Inferior parietal cortex (tissue), 1 donor: ENCODE results near the gene TWSG1.
"Not testable (repeated sequence)": the region's sequence is repeated elsewhere in the genome, so short reads cannot be mapped to it uniquely, and the experiment has no call there.

ENCODE experiments used
- DNase-seq: peaks from one replicate; pipeline ENCODE4 v3.0.0-alpha.2; 2016; ENCODE audit errors: extremely low spot score

The TWSG1 gene

DNA sequence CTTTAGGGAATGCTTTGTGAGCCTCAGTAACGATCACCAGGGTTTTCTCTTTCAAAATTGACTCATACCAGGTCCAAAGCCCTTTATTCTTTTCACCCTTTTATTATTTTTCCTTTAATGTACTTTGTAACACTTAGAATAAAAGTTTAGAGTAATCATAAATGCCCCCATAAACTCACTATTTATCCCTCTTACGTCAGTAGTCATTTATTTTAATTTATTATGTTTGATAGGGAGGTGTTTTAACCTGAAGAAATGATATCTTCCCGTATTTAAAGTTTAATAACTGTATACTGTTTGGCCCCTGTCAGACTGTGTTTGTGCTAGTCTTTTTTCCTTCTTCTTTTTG, 1.1 kb downstream of the TWSG1 start:
- no peak for DNase-seq

DNA sequence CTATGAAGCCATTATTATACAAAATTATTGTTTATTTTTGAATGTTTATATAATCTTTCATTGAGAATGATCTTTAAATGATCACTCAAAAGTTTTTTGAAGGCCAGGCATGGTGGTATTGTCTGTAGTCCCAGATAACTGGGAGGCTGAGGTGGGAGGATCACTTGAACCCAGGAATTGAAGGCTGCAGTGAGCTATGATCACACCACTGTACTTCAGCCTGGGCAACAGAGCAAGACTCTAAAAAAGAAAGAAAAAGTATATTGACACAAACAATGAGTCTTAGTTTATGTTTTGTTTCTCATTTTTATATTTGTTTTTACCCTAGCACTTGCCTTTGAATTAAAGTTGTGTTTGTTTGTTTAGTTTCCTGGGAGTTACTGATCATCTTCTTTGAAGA, 2.3 kb downstream of the TWSG1 start:
- no peak for DNase-seq

DNA sequence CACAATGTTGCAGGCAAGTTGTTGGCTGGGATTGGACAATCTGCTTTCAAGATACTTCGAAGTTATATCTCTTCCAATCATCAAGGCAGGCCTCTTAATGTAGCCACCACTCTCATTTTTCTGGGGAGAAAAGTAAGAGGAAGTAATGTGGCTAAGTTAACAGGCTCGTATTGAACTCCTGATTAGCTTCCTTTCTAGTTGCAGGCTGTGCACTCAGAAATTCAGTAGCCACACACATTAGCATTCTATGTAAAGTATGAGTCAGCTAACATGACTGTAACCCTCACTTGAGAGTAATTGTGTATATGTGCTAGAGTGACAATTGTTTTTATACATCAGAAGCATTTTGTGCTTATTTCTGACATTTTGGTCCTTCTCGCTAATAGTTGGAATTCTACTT, 3.3 kb downstream of the TWSG1 start:
- peak; percentile 9 for DNase-seq

DNA sequence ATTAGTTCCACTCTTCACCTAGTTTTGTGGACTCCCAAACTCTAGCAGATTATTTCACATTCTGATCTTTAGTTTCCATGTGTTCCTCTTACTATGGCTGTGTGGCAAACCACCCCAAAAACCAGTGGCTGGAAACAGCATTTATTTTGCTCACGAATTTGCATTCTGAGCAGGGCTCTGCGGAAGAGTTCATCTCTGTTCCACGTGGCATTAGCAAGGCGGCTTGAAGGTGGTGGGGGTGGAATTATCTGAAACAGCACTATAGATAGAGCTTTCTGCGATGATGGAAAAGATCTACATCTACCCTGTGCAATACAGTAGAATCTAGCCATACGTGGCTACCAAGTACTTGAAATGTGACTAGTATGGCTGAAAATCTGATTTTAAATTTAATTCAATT, 5.9 kb downstream of the TWSG1 start:
- no peak for DNase-seq

DNA sequence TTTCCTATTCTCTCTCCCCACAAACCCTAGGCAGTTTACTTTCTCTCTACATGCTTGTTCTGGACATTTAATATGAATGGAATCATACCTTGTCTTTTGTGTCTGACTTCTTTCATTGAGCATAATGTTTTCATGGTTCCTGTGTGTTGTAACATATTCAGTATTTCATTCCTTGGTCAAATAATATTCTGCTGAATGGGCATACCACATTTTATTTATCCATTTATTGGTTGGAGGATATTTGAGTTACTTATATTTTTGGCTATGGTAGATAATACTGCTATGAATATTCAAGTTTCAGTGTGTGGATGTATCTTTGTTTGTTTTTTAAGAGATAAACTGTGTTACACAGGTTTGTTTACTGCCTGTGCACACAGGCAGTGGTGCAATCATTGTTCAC, 9.0 kb downstream of the TWSG1 start:
- DNase-seq, result no peak

DNA sequence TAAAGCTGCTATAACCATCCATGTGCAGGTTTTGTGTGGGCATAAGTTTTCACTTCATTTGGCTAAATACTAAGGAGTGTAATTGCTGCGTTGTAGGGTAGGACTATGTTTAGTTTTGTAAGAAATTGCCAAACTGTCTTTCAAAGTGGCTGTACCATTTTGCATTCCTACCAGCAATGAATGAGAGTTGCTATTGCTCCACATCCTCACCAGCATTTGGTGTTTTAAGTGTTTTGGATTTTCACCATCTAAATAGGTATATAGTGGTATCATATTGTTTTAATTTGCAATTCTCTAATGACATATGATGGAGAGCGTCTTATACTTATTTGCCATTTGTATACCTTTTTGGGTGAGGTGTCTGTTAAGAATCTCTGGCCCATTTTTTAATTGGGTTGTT, 12.2 kb downstream of the TWSG1 start:
- DNase-seq, result no peak

DNA sequence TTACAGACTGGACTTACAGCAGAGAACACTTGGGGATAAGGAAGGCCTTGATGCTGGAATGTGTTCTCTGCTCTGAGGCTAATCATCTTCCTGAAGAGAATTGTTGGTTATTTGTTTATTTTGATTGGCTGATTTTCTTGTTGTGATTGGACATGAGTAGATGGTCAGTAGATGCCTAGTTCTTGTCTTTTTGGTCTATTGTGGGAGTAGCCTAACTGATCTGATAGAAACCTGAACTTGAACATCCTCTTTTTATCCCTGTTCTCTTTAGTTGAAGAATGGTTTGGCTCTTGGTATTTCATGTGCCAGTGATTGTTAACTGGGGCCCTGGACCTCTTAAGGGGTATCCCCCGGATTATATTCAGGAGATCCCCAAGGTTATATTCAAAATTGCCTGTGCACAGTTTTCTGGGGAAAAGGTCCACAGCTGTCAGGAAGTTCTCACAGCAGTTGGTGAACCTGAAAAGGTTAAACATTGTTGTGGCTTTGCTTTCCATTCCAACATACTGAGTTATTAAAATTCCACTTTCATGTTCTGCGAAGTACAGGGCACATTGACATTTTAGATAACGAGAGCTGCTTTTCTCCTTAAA, 13.6 kb downstream of the TWSG1 start:
- no peak for DNase-seq

DNA sequence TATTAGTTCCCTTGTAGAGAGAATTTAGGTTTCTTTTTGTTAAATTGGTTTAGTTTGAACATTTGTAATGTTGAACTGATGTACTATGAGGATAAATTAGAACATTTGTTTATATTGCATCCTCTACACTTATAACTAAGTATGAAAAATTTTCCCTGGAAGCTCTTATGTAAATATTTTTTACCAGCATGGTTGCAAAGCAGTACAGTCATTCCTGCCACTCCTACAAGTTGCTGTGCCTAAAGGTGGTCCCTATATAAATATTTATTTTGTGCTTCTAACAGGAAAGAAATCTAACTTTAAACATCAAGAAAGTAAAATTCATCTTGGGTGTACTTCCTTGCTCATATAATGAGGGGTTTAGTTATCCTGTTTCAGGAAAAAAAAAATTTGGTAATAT, 14.2 kb downstream of the TWSG1 start:
- DNase-seq, result no peak

DNA sequence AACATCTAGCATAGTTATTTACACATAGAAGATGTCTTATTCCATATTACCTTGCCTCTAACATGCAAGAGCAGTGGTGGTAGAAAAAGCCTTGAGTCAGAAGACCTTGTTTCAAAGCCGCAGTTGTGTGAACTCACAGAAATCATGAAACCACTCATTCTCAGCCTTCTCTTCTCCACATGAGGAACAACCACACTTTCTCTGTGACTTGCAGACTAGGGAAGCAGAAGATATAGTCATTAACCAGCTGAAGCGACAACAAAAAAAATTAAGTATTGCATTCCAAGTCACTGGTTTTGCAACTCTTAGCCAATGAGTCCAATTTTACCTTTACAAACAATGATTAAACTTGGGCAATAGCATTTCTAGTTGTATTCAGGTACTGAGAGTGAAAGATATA, 19.0 kb downstream of the TWSG1 start:
- no peak for DNase-seq

DNA sequence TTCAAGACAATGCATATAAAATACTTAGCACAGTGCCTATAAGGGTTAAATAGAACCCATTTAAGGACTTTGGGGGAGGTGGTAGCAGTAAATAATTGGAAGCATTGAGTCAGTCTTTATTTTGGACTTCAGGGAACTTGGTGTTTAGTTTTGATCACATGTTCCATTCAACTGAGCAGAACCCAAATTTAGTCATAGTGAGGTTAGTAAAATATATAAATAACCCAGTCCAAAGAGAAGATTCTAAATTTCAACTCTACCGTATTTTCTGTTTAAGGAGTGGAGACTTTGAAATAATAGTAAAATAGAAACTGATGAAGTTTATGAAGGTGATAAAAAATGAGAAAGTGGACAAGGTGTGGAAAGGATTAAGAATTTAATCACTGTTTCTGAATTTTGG, 19.7 kb downstream of the TWSG1 start:
- DNase-seq, result no peak

DNA sequence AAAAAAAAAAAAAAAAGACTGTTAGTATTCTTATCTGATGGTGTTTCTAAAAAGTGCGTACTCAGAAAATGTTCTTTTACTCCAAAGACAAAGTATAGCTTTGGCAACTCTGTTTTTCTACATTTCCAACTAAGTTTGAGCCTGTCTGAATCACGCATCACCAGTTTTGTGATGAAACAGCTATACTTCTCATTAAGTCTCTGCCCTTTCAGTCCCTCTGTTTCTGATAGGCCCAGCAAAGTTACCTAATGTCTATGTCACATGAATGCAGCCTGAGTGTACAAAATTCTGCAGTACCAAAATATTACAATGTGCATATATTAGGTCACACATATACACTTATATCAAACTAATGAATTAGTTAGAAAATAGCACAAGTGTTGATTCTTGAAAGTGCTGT, 22.4 kb downstream of the TWSG1 start:
- no peak for DNase-seq

DNA sequence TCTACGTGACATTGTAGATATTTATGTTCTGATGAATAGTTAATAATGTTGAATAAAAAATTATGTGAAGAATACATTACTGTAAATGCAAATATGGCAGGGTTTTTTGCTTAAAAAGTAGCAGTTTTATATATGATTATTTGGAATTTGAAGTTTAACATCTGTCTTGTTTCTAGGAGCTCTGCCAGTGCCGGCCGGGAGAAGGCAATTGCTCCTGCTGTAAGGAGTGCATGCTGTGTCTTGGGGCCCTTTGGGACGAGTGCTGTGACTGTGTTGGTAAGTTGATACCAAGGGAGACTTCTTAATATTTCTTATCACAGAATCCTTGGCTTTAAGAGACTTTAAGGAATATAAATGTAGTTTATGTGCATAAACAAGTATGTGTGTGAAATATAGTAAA, 25.2 kb downstream of the TWSG1 start:
- no peak for DNase-seq

DNA sequence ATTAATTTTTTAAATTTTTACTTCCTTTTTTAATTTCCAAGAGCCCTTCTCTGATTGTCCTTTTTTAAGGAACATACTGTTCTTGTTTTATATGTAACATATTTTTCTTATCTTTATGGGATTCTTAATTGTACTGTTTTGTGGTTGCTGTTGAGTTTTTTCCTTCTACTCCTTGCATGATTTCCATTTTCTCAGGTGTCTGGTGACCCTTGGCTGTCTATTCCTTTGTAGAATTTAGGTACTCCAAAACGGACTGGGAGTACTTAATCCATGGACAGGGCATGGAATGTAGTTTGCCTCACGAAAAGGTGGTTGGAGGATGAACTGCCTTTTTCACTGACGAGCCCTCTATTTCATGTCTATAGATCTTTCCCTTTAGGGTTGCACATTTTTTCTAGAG, 26.6 kb downstream of the TWSG1 start:
- no peak for DNase-seq

DNA sequence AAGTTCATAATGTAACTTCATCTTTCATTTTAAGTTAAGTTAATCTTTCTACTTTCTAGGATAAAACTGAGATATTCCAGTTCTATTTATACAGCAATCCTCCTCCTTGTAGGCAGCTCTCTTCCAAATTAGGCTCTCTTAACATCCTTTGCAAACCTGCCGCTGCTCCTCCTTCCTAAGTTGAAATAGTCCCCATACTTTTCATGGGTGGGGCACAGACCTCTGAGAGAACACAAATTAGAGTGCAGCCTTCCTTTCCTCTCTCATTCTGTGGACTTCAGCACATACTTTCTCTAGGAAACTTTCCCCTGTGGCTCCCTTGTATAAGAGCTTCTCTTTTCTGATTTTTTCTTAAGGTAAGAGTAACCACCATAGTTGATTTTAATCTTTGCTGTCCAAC, 28.3 kb downstream of the TWSG1 start:
- DNase-seq, result no peak

DNA sequence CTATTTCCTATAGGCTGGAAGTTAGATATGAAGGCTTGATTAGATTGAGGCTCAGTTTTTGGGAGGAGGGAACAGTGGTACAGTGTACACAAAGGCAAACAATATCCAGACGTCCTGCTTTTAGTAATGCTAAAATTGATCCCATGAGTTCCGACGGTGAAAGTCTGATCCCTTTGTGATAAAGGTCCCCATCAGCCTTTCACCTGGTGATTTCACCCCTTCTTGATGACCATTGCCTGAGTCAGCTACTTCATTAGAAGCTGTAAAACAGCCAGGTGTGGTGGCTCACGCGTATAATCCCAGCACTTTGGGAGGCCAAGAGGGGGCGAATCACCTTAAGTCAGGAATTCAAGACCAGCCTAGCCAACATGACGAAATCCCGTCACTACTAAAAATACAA, 29.7 kb downstream of the TWSG1 start:
- DNase-seq, result no peak

DNA sequence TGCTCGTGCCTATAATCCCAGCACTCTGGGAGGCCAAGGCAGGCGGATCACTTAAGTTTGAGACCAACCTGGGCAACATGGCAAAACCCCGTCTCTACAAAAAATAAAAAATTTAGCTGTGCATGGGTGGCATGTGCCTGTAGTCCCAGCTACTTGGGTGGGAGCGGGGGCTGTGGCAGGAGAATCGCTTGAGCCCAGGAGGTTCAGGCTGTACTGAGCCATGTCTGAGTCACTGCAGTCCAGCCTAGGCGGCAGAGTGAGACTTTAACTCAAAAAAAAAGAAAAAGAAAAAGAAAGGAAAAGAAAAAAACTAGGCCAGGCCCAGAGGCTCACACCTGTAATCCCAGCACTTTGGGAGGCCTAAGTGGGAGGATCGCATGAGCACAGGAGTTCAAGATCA, 30.8 kb downstream of the TWSG1 start:
- no peak for DNase-seq

DNA sequence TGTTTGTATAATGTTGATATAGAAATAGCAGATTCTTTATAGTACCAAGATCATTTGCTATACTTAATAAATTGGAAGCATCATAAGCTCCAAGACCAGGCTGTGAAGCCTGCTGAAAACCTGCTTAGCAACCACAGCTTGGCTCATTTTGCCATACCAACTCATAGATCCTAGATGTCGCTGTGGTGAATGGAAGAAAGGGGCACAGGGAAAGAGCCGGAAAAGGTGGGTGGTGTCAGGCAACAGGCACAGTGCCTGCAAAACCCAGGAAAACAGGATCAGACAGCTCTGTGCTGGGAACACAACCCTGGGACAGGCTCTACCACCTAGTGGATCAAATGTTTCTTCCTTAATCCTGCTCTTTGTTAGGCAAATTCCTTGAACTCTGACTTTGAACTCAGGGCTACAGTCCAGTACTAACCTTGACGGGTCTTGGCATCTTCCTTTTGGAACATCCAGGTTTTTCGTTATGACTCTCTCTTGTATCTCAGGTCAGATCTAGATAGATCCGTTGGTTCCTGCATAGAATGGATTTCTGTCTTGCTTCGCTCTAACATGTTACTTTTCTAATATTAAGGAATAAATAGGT, 31.6 kb downstream of the TWSG1 start:
- peak; percentile 40 for DNase-seq

DNA sequence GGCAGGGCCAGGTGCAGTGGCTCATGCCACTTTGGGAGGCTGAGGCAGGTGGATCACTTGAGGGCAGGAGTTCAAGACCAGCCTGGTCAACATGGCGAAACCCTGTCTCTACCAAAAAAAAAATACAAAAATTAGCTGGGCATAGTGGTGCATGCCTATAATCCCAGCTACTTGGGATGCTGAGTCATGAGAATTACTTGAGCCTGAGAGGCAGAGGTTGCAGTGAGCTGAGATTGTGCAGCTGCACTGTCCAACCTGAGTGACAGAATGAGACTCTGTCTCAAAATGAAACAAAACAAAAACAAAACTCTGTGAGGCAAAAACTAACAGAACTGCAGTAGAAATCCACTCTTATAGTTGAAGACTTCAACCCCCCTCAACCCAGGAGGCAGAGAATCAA, 38.7 kb downstream of the TWSG1 start:
- not testable (repeated sequence) for DNase-seq

DNA sequence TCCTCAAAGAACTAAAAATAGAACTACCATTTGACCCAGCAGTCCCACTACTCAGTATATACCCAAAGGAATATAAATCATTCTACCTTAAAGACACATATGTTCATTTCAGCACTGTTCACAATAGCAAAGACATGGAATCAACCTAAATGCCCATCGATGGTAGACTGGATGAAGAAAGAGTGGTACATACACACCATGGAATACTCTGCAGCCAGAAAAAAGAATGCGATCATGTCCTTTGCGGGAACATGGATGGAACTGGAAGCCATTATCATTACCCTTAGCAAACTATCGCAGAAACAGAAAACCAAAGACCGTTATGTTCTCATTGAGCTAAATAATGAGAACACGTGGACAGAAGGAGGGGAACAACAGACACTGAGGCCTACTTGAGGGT, 44.5 kb downstream of the TWSG1 start:
- DNase-seq, result no peak

DNA sequence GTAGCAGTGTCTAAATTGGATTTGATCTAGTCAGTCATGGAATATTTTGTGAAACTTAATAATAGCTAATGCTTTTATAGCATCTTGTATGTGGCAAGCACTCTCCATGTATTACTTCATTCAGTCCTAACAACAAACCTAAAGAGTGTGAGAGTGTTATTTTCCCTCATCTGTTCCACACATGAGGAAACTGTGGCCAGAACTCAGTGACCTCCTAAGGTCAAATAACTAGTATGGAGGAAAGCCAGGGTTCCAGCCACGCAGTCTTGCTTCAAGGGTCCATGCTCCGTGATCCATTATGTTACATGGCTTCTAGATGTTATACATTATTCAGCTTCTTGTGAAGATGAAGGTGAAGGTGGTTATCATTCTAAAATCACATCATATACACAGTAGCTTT, 45.5 kb downstream of the TWSG1 start:
- DNase-seq, result no peak

DNA sequence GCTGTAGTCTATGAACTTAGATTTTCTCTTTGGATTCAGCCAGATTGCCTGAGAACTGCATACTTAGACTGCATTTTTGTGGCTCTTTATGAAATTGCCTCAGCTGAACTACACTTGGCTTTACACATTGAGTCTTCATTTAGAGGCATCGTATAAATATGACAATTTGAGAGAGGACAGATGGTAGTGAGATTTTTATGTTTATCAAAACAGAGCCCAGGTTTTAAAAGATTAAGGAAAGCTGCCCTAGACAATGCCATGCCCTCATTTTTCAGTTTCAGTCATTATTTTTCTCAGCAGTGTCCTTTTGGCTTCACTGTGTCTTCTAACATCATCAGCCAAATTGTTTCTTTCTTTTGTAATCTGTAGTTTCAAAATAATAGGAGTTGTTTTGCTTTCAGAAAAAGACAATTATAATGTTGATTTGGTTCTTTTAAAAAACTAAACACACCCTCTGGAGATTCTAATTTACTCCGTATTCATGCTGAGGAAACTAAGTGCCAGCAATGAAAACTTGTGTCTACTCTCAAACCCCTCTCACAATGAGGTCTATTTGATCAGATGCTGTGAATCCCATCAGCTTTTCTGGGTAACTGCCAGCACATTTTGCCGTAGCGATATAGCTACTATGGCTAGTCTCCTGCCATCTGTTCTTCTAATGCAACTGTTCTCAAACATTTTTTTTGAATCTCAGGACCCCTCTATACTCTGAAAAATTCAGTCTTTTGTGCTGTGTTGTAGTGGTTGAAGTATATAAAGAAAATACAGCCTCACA, 46.2 kb downstream of the TWSG1 start:
- no peak for DNase-seq

DNA sequence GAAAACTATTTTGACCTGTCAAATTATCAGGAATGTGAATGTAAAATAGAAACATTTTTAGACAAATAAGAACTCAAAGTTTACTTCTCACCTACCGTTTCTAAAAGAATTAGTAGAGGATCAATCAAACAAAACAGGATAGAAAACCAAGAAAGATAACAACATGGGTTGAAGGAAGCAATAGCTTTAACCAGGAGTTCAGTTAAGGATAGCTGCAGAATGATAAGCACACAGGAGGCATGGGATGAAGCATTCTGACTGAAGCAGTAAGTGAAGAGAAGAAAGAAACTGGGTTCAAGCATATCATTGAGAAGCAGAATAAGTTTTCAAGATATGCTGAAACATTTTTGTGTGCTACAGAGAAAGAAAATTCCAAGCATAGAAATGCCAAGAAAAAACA, 52.3 kb downstream of the TWSG1 start:
- no peak for DNase-seq

DNA sequence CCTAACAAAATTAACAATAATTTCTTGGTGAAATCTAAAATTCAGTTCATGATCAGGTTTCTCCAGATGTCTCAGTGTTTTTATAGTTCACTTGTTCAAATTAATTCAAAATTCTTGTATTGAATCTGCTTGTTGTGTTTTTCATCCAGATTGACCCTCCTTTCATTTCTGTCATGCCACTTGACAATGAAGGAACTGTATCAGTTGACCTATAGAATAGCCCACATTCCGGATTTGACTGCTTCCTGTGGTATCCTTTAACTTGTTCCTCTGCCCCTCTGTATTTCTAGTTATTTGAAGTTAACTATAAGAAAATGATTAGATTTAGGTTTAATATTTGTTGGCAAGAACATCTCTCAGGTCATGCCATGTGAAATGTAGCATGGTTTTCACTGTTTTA, 53.3 kb downstream of the TWSG1 start:
- DNase-seq, result no peak

DNA sequence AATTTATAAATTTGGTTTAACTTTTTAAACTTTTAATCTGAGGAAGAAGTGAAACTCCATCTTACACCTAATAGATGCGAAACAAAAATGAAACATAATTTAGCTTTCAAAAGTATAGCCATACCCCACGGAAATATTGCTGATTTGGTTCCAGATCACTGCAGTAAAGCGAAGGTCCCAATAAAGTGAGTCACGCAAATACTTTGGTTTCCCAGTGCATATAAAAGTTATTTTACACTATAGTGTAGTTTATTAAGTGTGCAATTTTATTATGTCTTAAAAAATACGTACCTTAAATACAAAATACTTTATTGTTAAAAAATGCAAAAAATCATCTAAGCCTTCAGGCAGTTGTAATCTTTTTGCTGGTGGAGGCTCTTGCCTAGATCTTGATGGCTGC, 55.1 kb downstream of the TWSG1 start:
- no peak for DNase-seq
